ENCODE measurements around the gene CUX1.
A peak's percentile ranks its signal among the peaks of the same experiment; 100 is the strongest.

The CUX1 gene

GRCh38 chr7:101996876-101997275, 179.4 kb downstream of the CUX1 start:
- Histone ChIP-seq H3K36me3 (no peaks in the 10 kb centered on the region), H3K27me3 (no peaks in the 10 kb centered on the region), H3K4me1 (peaks cover 9% of the 10 kb centered on the region), H3K9me3 (no peaks in the 10 kb centered on the region), H3K4me3 (ENCODE audit: low read depth, low read length) (no peak overlapping the region)
- no peak for DNase-seq
- no peak for TF ChIP-seq CTCF (IDR thresholded peaks at IDR 0.05; ENCODE audit: low read depth, low read length)

GRCh38 chr7:101998029-101998905, 180.8 kb downstream of the CUX1 start:
- no peaks in the 10 kb centered on the region for H3K9me3 ChIP-seq
- TF ChIP-seq CTCF (IDR thresholded peaks at IDR 0.05; ENCODE audit: low read depth, low read length): no peak
- H3K27me3 ChIP-seq: no peaks in the 10 kb centered on the region
- DNase-seq: no peak
- H3K4me1 ChIP-seq: peaks cover 9% of the 10 kb centered on the region
- no peaks in the 10 kb centered on the region for H3K36me3 ChIP-seq
- H3K4me3 ChIP-seq (ENCODE audit: low read depth, low read length): no peak overlapping the region

GRCh38 chr7:101998906-101999240, 181.4 kb downstream of the CUX1 start:
- Histone ChIP-seq H3K27me3 (no peaks in the 10 kb centered on the region), H3K4me3 (ENCODE audit: low read depth, low read length) (no peak overlapping the region), H3K4me1 (peaks cover 9% of the 10 kb centered on the region), H3K36me3 (no peaks in the 10 kb centered on the region), H3K9me3 (no peaks in the 10 kb centered on the region)
- no peak for TF ChIP-seq CTCF (IDR thresholded peaks at IDR 0.05; ENCODE audit: low read depth, low read length)
- DNase-seq: peak; percentile 64

GRCh38 chr7:101999393-101999792, 182.0 kb downstream of the CUX1 start:
- Histone ChIP-seq H3K9me3 (no peaks in the 10 kb centered on the region), H3K4me1 (peaks cover 9% of the 10 kb centered on the region), H3K4me3 (ENCODE audit: low read depth, low read length) (no peak overlapping the region), H3K27me3 (no peaks in the 10 kb centered on the region), H3K36me3 (no peaks in the 10 kb centered on the region)
- TF ChIP-seq CTCF (IDR thresholded peaks at IDR 0.05; ENCODE audit: low read depth, low read length): no peak
- no peak for DNase-seq

GRCh38 chr7:102000123-102000522, 182.7 kb downstream of the CUX1 start:
- Histone ChIP-seq H3K4me1 (peaks cover 9% of the 10 kb centered on the region), H3K4me3 (ENCODE audit: low read depth, low read length) (no peak overlapping the region), H3K36me3 (no peaks in the 10 kb centered on the region), H3K9me3 (no peaks in the 10 kb centered on the region), H3K27me3 (no peaks in the 10 kb centered on the region)
- DNase-seq: no peak
- no peak for TF ChIP-seq CTCF (IDR thresholded peaks at IDR 0.05; ENCODE audit: low read depth, low read length)

GRCh38 chr7:102004229-102004628, 186.8 kb downstream of the CUX1 start:
- Histone ChIP-seq H3K36me3 (no peaks in the 10 kb centered on the region), H3K4me3 (ENCODE audit: low read depth, low read length) (no peak overlapping the region), H3K9me3 (no peaks in the 10 kb centered on the region), H3K27me3 (no peaks in the 10 kb centered on the region), H3K4me1 (peaks cover 3% of the 10 kb centered on the region)
- no peak for DNase-seq
- TF ChIP-seq CTCF (IDR thresholded peaks at IDR 0.05; ENCODE audit: low read depth, low read length): no peak

All from BE2C (cell line).